CD4-positive, alpha-beta T cell treated with Interleukin-21 for 1 hour (primary cell): ENCODE measurements around the gene C11orf68.
A peak's percentile ranks its signal among the peaks of the same experiment; 100 is the strongest.
"Not testable (repeated sequence)": the region's sequence is repeated elsewhere in the genome, so short reads cannot be mapped to it uniquely, and the experiment has no call there.

Source experiments
- DNase-seq: peaks from one replicate; pipeline ENCODE4 v3.0.0-alpha.2; 2020

Gene C11orf68

GRCh38 chr11:65918211-65919140, at the start of gene C11orf68:
Gene C11orf68 (minus strand): TSS chr11:65919062. CDS start chr11:65919031, 31 bp downstream.
- no peak for DNase-seq

GRCh38 chr11:65967329-65967934, 48.6 kb upstream of the C11orf68 start:
- DNase-seq, result no peak

- no peak for DNase-seq
These were observed 47.3 kb upstream of the C11orf68 start for GRCh38 chr11:65965986-65966762.

- no peak for DNase-seq
These were observed 46.0 kb upstream of the C11orf68 start for GRCh38 chr11:65964906-65965305.

GRCh38 chr11:65962141-65962564, 43.3 kb upstream of the C11orf68 start:
- DNase-seq, result peak; percentile 66

GRCh38 chr11:65961267-65962140, 42.6 kb upstream of the C11orf68 start, which contains the start of gene SART1:
Gene SART1 (plus strand): TSS chr11:65961734. CDS start chr11:65961781, 47 bp downstream.
- DNase-seq, result peak; percentile 98

- no peak for DNase-seq
These were observed 42.0 kb upstream of the C11orf68 start for GRCh38 chr11:65960824-65961266.

- no peak for DNase-seq
These were observed 40.0 kb upstream of the C11orf68 start for GRCh38 chr11:65958774-65959420.

GRCh38 chr11:65958291-65958690, 39.4 kb upstream of the C11orf68 start:
- no peak for DNase-seq

- no peak for DNase-seq
These were observed 35.9 kb upstream of the C11orf68 start for GRCh38 chr11:65954771-65955170.

- no peak for DNase-seq
These were observed 34.6 kb upstream of the C11orf68 start for GRCh38 chr11:65953471-65953870.

- DNase-seq, result no peak
These were observed 33.2 kb upstream of the C11orf68 start for GRCh38 chr11:65952052-65952521.

- DNase-seq, result not testable (repeated sequence)
These were observed 32.8 kb upstream of the C11orf68 start for GRCh38 chr11:65951641-65952040.

GRCh38 chr11:65950711-65951110, 31.8 kb upstream of the C11orf68 start:
- DNase-seq, result not testable (repeated sequence)

- no peak for DNase-seq
These were observed 28.8 kb upstream of the C11orf68 start for GRCh38 chr11:65947603-65948125.

GRCh38 chr11:65947133-65947532, 28.3 kb upstream of the C11orf68 start:
- no peak for DNase-seq

- DNase-seq, result no peak
These were observed 27.8 kb upstream of the C11orf68 start for GRCh38 chr11:65946655-65947054.

GRCh38 chr11:65945941-65946558, 27.2 kb upstream of the C11orf68 start:
- no peak for DNase-seq

- no peak for DNase-seq
These were observed 26.6 kb upstream of the C11orf68 start, which contains the start of gene TSGA10IP for GRCh38 chr11:65945430-65945911. Gene TSGA10IP (plus strand): TSS chr11:65945480. CDS start chr11:65945676, 196 bp downstream.

- no peak for DNase-seq
These were observed 25.9 kb upstream of the C11orf68 start for GRCh38 chr11:65944767-65945166.
